SH-SY5Y (cell line): ENCODE results near the gene RSBN1.

Source experiments
- GATA2 ChIP-seq: IDR thresholded peaks from 2 replicates; pipeline ENCODE4 v1.6.1; 2011; ENCODE audit warnings: mild to moderate bottlenecking, low read depth, low read length
- GATA3 ChIP-seq: IDR thresholded peaks from 2 replicates; pipeline ENCODE4 v1.6.1; 2011; ENCODE audit warnings: low read depth, mild to moderate bottlenecking, low read length, moderate library complexity

DNA sequence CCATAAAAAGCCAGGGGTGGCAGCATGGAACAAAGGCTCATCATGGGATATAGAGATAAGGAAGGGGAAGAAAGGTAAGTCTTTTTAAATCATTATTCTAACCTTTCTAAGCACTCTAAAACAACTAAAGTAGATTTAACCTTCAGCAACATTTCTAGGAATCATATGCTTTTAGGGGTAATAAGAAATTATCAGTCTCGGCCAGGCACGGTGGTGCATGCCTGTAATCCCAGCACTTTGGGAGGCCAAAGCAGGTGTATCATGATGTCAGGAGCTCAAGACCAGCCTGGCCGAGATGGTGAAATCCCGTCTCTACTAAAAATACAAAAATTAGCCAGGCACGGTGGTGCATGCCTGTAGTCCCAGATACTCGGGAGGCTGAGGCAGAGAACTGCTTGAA lies 32.7 kb downstream of the RSBN1 start:
- TF ChIP-seq GATA3 (no peak), GATA2 (no peak)
